Measurements from ENCODE around the gene RASA3. TPM values are rescaled to one million over a fixed set of nuclear protein-coding genes. Genes with fewer than 3 reads are reported as not detected.

RASA3 gene
- total and polyA plus RNA-seq, 9 of the 15 experiments (the other 6 are each of a cell fraction or from before 2014, with no cell fraction given): 0.72 to 25.3 (median 14.4) TPM

- Histone ChIP-seq H3K27ac (ENCODE audit: extremely low read depth, low read depth, low read length) (no peak overlapping the region), H3K9me1 (ENCODE audit: control insufficient read depth, insufficient read depth, low read length) (no peaks in the 10 kb centered on the region), H4K20me1 (replicated peaks; ENCODE audit: control insufficient read depth, insufficient read depth, low read length) (no peaks in the 10 kb centered on the region), H2AFZ (ENCODE audit: low read depth, low read length) (no peak overlapping the region), H3K36me3 (ENCODE audit: control insufficient read depth, insufficient read depth, low read length) (peaks cover 2% of the 10 kb centered on the region; the same call in 1 of the 3 replicates), H3K9ac (ENCODE audit: insufficient read depth in 1 of 2, low read depth in 2 of 2, low read length in 2 of 2) (no peak overlapping the region), H3K4me1 (replicated peaks in 1 of 2; ENCODE audit: control insufficient read depth in 2 of 2, insufficient read depth in 2 of 2, low read length in 2 of 2) (peaks cover 0 to 5% of the 10 kb centered on the region in 2 experiments; a peak in 3 of 5 replicates), H3K27me3 (ENCODE audit: control insufficient read depth in 2 of 2, insufficient read depth in 2 of 2, low read length in 2 of 2) (no peaks in the 10 kb centered on the region), H3K4me2 (ENCODE audit: insufficient read depth, low read length) (no peak overlapping the region), H3K79me2 (ENCODE audit: control insufficient read depth, insufficient read depth, low read length) (peaks cover 12% of the 10 kb centered on the region; the same call in 2 of the 3 replicates), H3K9me3 (replicated peaks; ENCODE audit: control insufficient read depth, insufficient read depth, low read depth, low read length) (0 out of 2 replicates have a peak, but pooled peaks cover 1% of the 10 kb centered on the region), H3K4me3 (no peak overlapping the region)
- no peak for ATAC-seq
- BruUV-seq (replicated peaks): no TSS peak
- ChIA-PET CTCF (ENCODE audit: low intra/inter-chr PET ratio) (no interaction called here), POLR2A (no interaction called here)
- in situ Hi-C loops (cut with MboI): no loop called here
- intact Hi-C loops (cut with micrococcal nuclease): no loop called here
- TF ChIP-seq ZNF316 (IDR thresholded peaks at IDR 0.05): no peak
- no peak for TF ChIP-seq ZBTB2 (IDR thresholded peaks at IDR 0.05)
- no peak for TF ChIP-seq ZNF449 (CRISPR knock-in tag; IDR thresholded peaks at IDR 0.05)
- TF ChIP-seq ZZZ3 (IDR thresholded peaks at IDR 0.05): no peak
- TF ChIP-seq NELFE (IDR thresholded peaks at IDR 0.05; ENCODE audit: insufficient read depth, insufficient read length): no peak
- no peak for TF ChIP-seq ZNF717 (CRISPR knock-in tag; IDR thresholded peaks at IDR 0.05)
- no peak for TF ChIP-seq DDX20 (tag; IDR thresholded peaks at IDR 0.05; ENCODE audit: low read depth)
- no peak for TF ChIP-seq ZNF695 (CRISPR knock-in tag; IDR thresholded peaks at IDR 0.05)
- TF ChIP-seq ZNF707 (CRISPR knock-in tag; conservative IDR thresholded peaks at IDR 0.05): no peak
- no peak for TF ChIP-seq POLR2H (tag; IDR thresholded peaks at IDR 0.05; ENCODE audit: low read depth)
- 97% methylated on average over 25 of the region's 38 CpGs for WGBS (ENCODE audit: insufficient coverage, low coverage, missing lambda C conversion rate)
- FAIRE-seq: no peak
- DNase-seq (ENCODE audit: extremely low read depth in 1 of 4, low spot score in 3 of 4): no peak
These were observed 90.2 kb downstream of the RASA3 start for GRCh38 chr13:114042066-114042815.

Measured in K562 (cell line).